ENCODE results near the gene GGT5. TPM values are rescaled to one million over a fixed set of nuclear protein-coding genes. Genes with fewer than 3 reads are reported as not detected.

Gene GGT5
- total RNA-seq, 1 donor from 2014 or later = not detected

Other genes with a start within 250 kb of the GGT5 start
- gene GSTT4, start 239.6 kb downstream of the GGT5 start, total RNA-seq = not detected in 2 replicates
- gene CABIN1, start 233.8 kb downstream of the GGT5 start, total RNA-seq = 97.6 and 98.1 TPM in 2 replicates
- gene SUSD2, start 63.6 kb downstream of the GGT5 start, total RNA-seq = 0.73 and 0.83 TPM in 2 replicates
- gene SPECC1L, start 25.7 kb upstream of the GGT5 start, total RNA-seq = 40.3 and 40.4 TPM in 2 replicates
- 27.3 and 27.7 TPM in 2 replicates for gene ADORA2A, start 182.5 kb upstream of the GGT5 start, total RNA-seq

Measured in activated T-helper 1 cell treated with anti-CD3 and anti-CD28 coated beads, Interleukin-12 subunit alpha, Interleukin-12 subunit beta, Interleukin-2, Interleukin-4 antibody, amounts not matched to agents 30 ng/mL and 10 ng/mL and 1 ng/mL, durations not matched to agents 14 hours and 24 hours and 36 hours (primary cell).